Endothelial cell of umbilical vein (primary cell): ENCODE measurements around the gene TFRC. TPM values are rescaled to one million over a fixed set of nuclear protein-coding genes. Genes with fewer than 3 reads are reported as not detected.

Source experiments
- BruUV-seq: library from RNA; stranded (reverse); fragments of 400-500 nt; replicated peaks from 2 replicates; lab custom pipeline; 2021; lab: Mats Ljungman, UMichigan
- CTCF ChIA-PET: fragments of 300-600, 350-600 bp; sonication (Branson Sonifier 250); formaldehyde crosslinking; loops from one replicate; lab custom pipeline; 2021; ENCODE audit warnings: antibody characterized with exemption, inconsistent platforms; lab: Charles Lee
- POLR2A ChIA-PET: fragments of 300-600, 350-600 bp; sonication (Branson Sonifier 250); formaldehyde crosslinking; loops from one replicate; lab custom pipeline; 2021; ENCODE audit warnings: antibody characterized with exemption, inconsistent platforms; lab: Charles Lee
- DNase-seq: peaks from one replicate; pipeline ENCODE4 v3.0.0-alpha.2; 2011; ENCODE audit warnings: low read depth, low spot score
- FAIRE-seq: peaks from 2 replicates; lab custom pipeline; 2011; peaks lifted over from hg19 to GRCh38; lab: Jason Lieb, UNC
- H2AFZ ChIP-seq: 2 replicates; pipeline ENCODE4 v1.6.0; 2012; ENCODE audit warnings: low read depth, low read length, control low read depth, inconsistent platforms
- H3K27ac ChIP-seq: 2 replicates; pipeline ENCODE4 v1.5.1; 2011; ENCODE audit warnings: low read depth, mild to moderate bottlenecking, control low read depth, low read length, moderate library complexity; ENCODE audit not compliant: insufficient read depth
- H3K27me3 ChIP-seq, 2 experiments: 2 replicates each; pipeline versions ENCODE4 v1.6.0 to v1.6.1; 2011; ENCODE audit warnings: low read length in 2 of 2, mixed read lengths in 1 of 2; ENCODE audit not compliant: control insufficient read depth in 2 of 2, insufficient read depth in 2 of 2
- H3K36me3 ChIP-seq, 2 experiments: 2 replicates in 1 of 2; 3 replicates in 1 of 2; pipeline ENCODE4 v1.5.1; 2011; ENCODE audit warnings: low read length in 2 of 2, mild to moderate bottlenecking in 1 of 2, moderate library complexity in 1 of 2; ENCODE audit not compliant: control insufficient read depth in 2 of 2, insufficient read depth in 2 of 2; ENCODE audit errors: extremely low read depth in 1 of 2
- H3K4me1 ChIP-seq: 3 replicates; pipeline ENCODE4 v1.5.1; 2011; ENCODE audit warnings: mild to moderate bottlenecking, low read length; ENCODE audit not compliant: control insufficient read depth, insufficient read depth; ENCODE audit errors: extremely low read depth
- H3K4me2 ChIP-seq: 2 replicates; pipeline ENCODE4 v1.6.1; 2011; ENCODE audit warnings: low read length, control low read depth, mixed read lengths; ENCODE audit not compliant: insufficient read depth
- H3K4me3 ChIP-seq, 3 experiments: fragments of 200-600 bp in 1 of 3; sonication (generic), shearing (Covaris generic) in 1 of 3; replicated peaks in 1 of 3; 2 replicates each; pipeline ENCODE4 v1.5.1; 2011 to 2016; ENCODE audit warnings: control low read depth in 3 of 3, low read length in 3 of 3, mild to moderate bottlenecking in 2 of 3, inconsistent platforms in 1 of 3, low read depth in 1 of 3, moderate library complexity in 1 of 3; ENCODE audit not compliant: insufficient read depth in 1 of 3
- H3K79me2 ChIP-seq: 2 replicates; pipeline ENCODE4 v1.6.0; 2012; ENCODE audit warnings: low read length, inconsistent platforms; ENCODE audit not compliant: control insufficient read depth, insufficient read depth
- H3K9ac ChIP-seq: replicated peaks from 2 replicates; pipeline ENCODE3; 2011; ENCODE audit warnings: low read length, control low read depth; ENCODE audit not compliant: insufficient read depth; ENCODE audit errors: extremely low read depth
- H3K9me1 ChIP-seq: replicated peaks from 3 replicates; pipeline ENCODE4 v1.6.0; 2011; ENCODE audit warnings: mild to moderate bottlenecking, low read length; ENCODE audit not compliant: control insufficient read depth, insufficient read depth; ENCODE audit errors: extremely low read depth
- H3K9me3 ChIP-seq: replicated peaks from 2 replicates; pipeline ENCODE4 v1.5.1; 2012; ENCODE audit warnings: low read length, inconsistent platforms; ENCODE audit not compliant: control insufficient read depth, insufficient read depth
- H4K20me1 ChIP-seq: replicated peaks from 2 replicates; pipeline ENCODE3; 2011; ENCODE audit warnings: mild to moderate bottlenecking, low read length; ENCODE audit not compliant: control insufficient read depth, insufficient read depth; ENCODE audit errors: extremely low read depth
- CTCF ChIP-seq, 2 donors: IDR thresholded peaks; 1 replicate in 1 of 2; 2 replicates in 1 of 2; pipeline ENCODE4 v1.5.1; 2011; ENCODE audit warnings: low read length in 2 of 2, mild to moderate bottlenecking in 2 of 2, moderate library complexity in 2 of 2, control low read depth in 1 of 2, inconsistent platforms in 1 of 2, low read depth in 1 of 2; ENCODE audit not compliant: insufficient read depth in 1 of 2; ENCODE audit errors: extremely low read depth in 1 of 2
- EZH2 ChIP-seq: IDR thresholded peaks from 2 replicates; pipeline ENCODE4 v1.6.1; 2012; ENCODE audit warnings: borderline replicate concordance, low read depth, mild to moderate bottlenecking, moderate library complexity, low read length, inconsistent platforms; ENCODE audit not compliant: severe bottlenecking
- FOS ChIP-seq: IDR thresholded peaks from 2 replicates; pipeline ENCODE4 v1.6.1; 2011; ENCODE audit warnings: mild to moderate bottlenecking, low read length, moderate library complexity, borderline replicate concordance; ENCODE audit not compliant: insufficient read depth
- GATA2 ChIP-seq: IDR thresholded peaks from 2 replicates; pipeline ENCODE4 v1.7.0; 2011; ENCODE audit warnings: low read depth, mild to moderate bottlenecking, moderate library complexity, mixed read lengths, low read length; ENCODE audit not compliant: insufficient read length, insufficient read depth
- JUN ChIP-seq: IDR thresholded peaks from 2 replicates; pipeline ENCODE4 v1.6.1; 2011; ENCODE audit warnings: borderline replicate concordance, low read depth; ENCODE audit not compliant: insufficient read length, insufficient read depth
- MAX ChIP-seq: IDR thresholded peaks from 2 replicates; pipeline ENCODE4 v1.6.1; 2011; ENCODE audit not compliant: insufficient read depth, insufficient read length
- MYC ChIP-seq: IDR thresholded peaks from one replicate; pipeline ENCODE4 v1.6.1; 2011; ENCODE audit warnings: mild to moderate bottlenecking, low read depth, low read length
- POLR2A ChIP-seq: IDR thresholded peaks from 2 replicates; pipeline ENCODE4 v1.6.1; 2012; ENCODE audit warnings: low read depth, mild to moderate bottlenecking, control low read depth, low read length
- POLR2AphosphoS5 ChIP-seq: IDR thresholded peaks from 2 replicates; pipeline ENCODE4 v1.6.1; 2012; ENCODE audit warnings: low read depth, mild to moderate bottlenecking, control low read depth, low read length, moderate library complexity; ENCODE audit not compliant: insufficient read depth
- dilution Hi-C: fragments of 300-500 bp; cut with MboI; formaldehyde crosslinking; loops from one replicate; pipeline ENCODE4 v1.15.0; 2019; ENCODE audit warnings: low sequenced_read_pairs; ENCODE audit not compliant: extremely low pct_ligation_motif_present
- intact Hi-C: fragments of 100-400 bp; cut with micrococcal nuclease; formaldehyde crosslinking; loops from one replicate; pipeline ENCODE4 v1.10.0; 2022
- polyA plus RNA-seq, 4 experiments: library from polyadenylated mRNA; depleted of rRNA in 3 of 4; stranded (reverse) in 3 of 4; unstranded in 1 of 4; fragments of >200 nt; gene quantifications; 2 replicates each; pipeline versions ENCODE4 v1.2.1 to v1.2.3, GENCODE V29; 2011 to 2012; ENCODE audit warnings: missing spikeins in 1 of 4
- total RNA-seq: library from RNA; stranded (reverse); gene quantifications from 2 replicates; pipeline ENCODE4 v1.2.3, GENCODE V29; 2021

TFRC gene
- total and polyA plus RNA-seq, 2 donors (not counting 3 experiments of a cell fraction or from before 2014, with no cell fraction given), result 14.1 to 69.6 TPM

GRCh38 chr3:196060834-196061233 is 21.1 kb downstream of the TFRC start:
- H3K4me2 ChIP-seq, result no peak overlapping the region
- no peak overlapping the region for H3K9ac ChIP-seq
- H3K4me1 ChIP-seq, result no peaks in the 10 kb centered on the region
- H4K20me1 ChIP-seq, result no peaks in the 10 kb centered on the region
- DNase-seq, result no peak
- no peaks in the 10 kb centered on the region for H3K9me1 ChIP-seq
- dilution Hi-C loops, result no loop called here
- TF ChIP-seq EZH2 (no peak), POLR2A (no peak)
- ChIA-PET POLR2A (no interaction called here), CTCF (no interaction called here)
- no TSS peak for BruUV-seq
- H3K9me3 ChIP-seq, result no peaks in the 10 kb centered on the region
- no peaks in the 10 kb centered on the region for H3K27me3 ChIP-seq
- intact Hi-C loops, result no loop called here
- H3K27ac ChIP-seq, result no peak overlapping the region
- no peak overlapping the region for H3K4me3 ChIP-seq
- FAIRE-seq, result no peak
- no peaks in the 10 kb centered on the region for H3K79me2 ChIP-seq
- peaks cover 9 to 26% of the 10 kb centered on the region in 2 experiments for H3K36me3 ChIP-seq
- no peak overlapping the region for H2AFZ ChIP-seq

- no peaks in the 10 kb centered on the region for H3K27me3 ChIP-seq
- POLR2A ChIA-PET, result interaction anchor here (0.7 kb wide), 1 partner anchor 9 kb away, joined by 7 read pairs; no protein-coding TSS in a partner anchor
- H4K20me1 ChIP-seq, result no peaks in the 10 kb centered on the region
- H3K36me3 ChIP-seq, result peaks cover 13 to 17% of the 10 kb centered on the region in 2 experiments
- no peak overlapping the region for H3K27ac ChIP-seq
- no peak for FAIRE-seq
- dilution Hi-C loops (no loop called here), intact Hi-C loops (no loop called here)
- H3K9me1 ChIP-seq, result no peaks in the 10 kb centered on the region
- no peaks in the 10 kb centered on the region for H3K9me3 ChIP-seq
- CTCF ChIA-PET, result no interaction called here
- no peak overlapping the region for H3K4me2 ChIP-seq
- H3K9ac ChIP-seq, result no peak overlapping the region
- BruUV-seq, result no TSS peak
- H2AFZ ChIP-seq, result no peak overlapping the region
- no peaks in the 10 kb centered on the region for H3K79me2 ChIP-seq
- no peaks in the 10 kb centered on the region for H3K4me1 ChIP-seq
- no peak for DNase-seq
- no peak overlapping the region for H3K4me3 ChIP-seq
- TF ChIP-seq MAX, result no peak
- TF ChIP-seq POLR2A, result no peak
- no peak for TF ChIP-seq POLR2AphosphoS5
- TF ChIP-seq JUN, result no peak
- TF ChIP-seq MYC, result no peak
- TF ChIP-seq EZH2, result no peak
- TF ChIP-seq GATA2, result no peak
- TF ChIP-seq CTCF (IDR thresholded peaks at IDR 0.05; ENCODE audit: extremely low read depth in 1 of 2, insufficient read depth in 1 of 2, low read depth in 1 of 2, low read length in 2 of 2), result no peak
- no peak for TF ChIP-seq FOS
Observed at GRCh38 chr3:196057760-196058331, 24.0 kb downstream of the TFRC start.
